GM23338 (cell line): ENCODE measurements around the gene CEP44. TPM values are rescaled to one million over a fixed set of nuclear protein-coding genes. Genes with fewer than 3 reads are reported as not detected.

ENCODE experiments used
- ATAC-seq: fragments of 200-7000 bp; cut with Tn5 transposase; 3 replicates; pipeline ENCODE4 v1.9.1; 2020
- DNase-seq: peaks from one replicate; pipeline ENCODE4 v3.0.0-alpha.2; 2015; ENCODE audit warnings: low spot score
- H2AFZ ChIP-seq: fragments of 200-600 bp; sonication (generic); 2 replicates; pipeline ENCODE4 v1.8.0; 2016; ENCODE audit warnings: antibody characterized with exemption, mild to moderate bottlenecking, moderate library complexity
- H3F3A ChIP-seq: fragments of 200-600 bp; sonication (generic); replicated peaks from 2 replicates; pipeline ENCODE4 v1.8.0; 2017; ENCODE audit warnings: antibody characterized with exemption, mixed run types, low read depth
- H3K27ac ChIP-seq: fragments of 200-600 bp; sonication (generic); 2 replicates; pipeline ENCODE4 v1.6.1; 2016; ENCODE audit warnings: low read depth
- H3K27me3 ChIP-seq: fragments of 200-600 bp; sonication (generic); 2 replicates; pipeline ENCODE4 v1.8.0; 2016; ENCODE audit warnings: mild to moderate bottlenecking, mixed run types, moderate library complexity; ENCODE audit not compliant: insufficient read depth
- H3K36me3 ChIP-seq: fragments of 200-600 bp; sonication (generic); 2 replicates; pipeline ENCODE4 v1.8.0; 2016; ENCODE audit warnings: mild to moderate bottlenecking; ENCODE audit not compliant: insufficient read depth
- H3K4me1 ChIP-seq: fragments of 200-600 bp; sonication (generic); 2 replicates; pipeline ENCODE4 v1.8.0; 2016; ENCODE audit warnings: mild to moderate bottlenecking, moderate library complexity; ENCODE audit not compliant: insufficient read depth
- H3K4me2 ChIP-seq: fragments of 200-600 bp; sonication (generic); 2 replicates; pipeline ENCODE4 v1.7.1; 2017; ENCODE audit warnings: mixed run types
- H3K4me3 ChIP-seq: fragments of 200-600 bp; sonication (generic); 2 replicates; pipeline ENCODE4 v1.6.1; 2016; ENCODE audit warnings: mixed run types
- H3K79me2 ChIP-seq: fragments of 200-600 bp; sonication (generic); replicated peaks from 2 replicates; pipeline ENCODE4 v1.8.0; 2017; ENCODE audit warnings: mild to moderate bottlenecking; ENCODE audit not compliant: insufficient read depth
- H3K9me2 ChIP-seq: fragments of 200-600 bp; sonication (generic); 2 replicates; pipeline ENCODE4 v1.8.0; 2017; ENCODE audit not compliant: insufficient read depth
- H4K20me1 ChIP-seq: fragments of 200-600 bp; sonication (generic); replicated peaks from 2 replicates; pipeline ENCODE4 v1.8.0; 2017; ENCODE audit warnings: mild to moderate bottlenecking; ENCODE audit not compliant: insufficient read depth
- H3K27ac Mint-ChIP-seq: 2 replicates; pipeline ENCODE4 v1.8.0; 2020; ENCODE audit warnings: inconsistent platforms, mild to moderate bottlenecking, moderate library complexity, mixed read lengths
- H3K27me3 Mint-ChIP-seq: 3 replicates; pipeline ENCODE4 v1.8.0; 2022; ENCODE audit warnings: low read depth, mild to moderate bottlenecking, moderate library complexity, mixed read lengths, inconsistent platforms; ENCODE audit not compliant: insufficient read depth, poor library complexity
- H3K36me3 Mint-ChIP-seq: 3 replicates; pipeline ENCODE4 v1.8.0; 2021; ENCODE audit warnings: low read depth, mild to moderate bottlenecking, inconsistent platforms, moderate library complexity, mixed read lengths
- H3K4me1 Mint-ChIP-seq: 3 replicates; pipeline ENCODE4 v1.8.0; 2020; ENCODE audit warnings: mild to moderate bottlenecking, inconsistent platforms, mixed read lengths
- H3K4me3 Mint-ChIP-seq: 3 replicates; pipeline ENCODE4 v1.8.0; 2021; ENCODE audit warnings: moderate library complexity, mild to moderate bottlenecking, inconsistent platforms, mixed read lengths
- H3K9me3 Mint-ChIP-seq: 3 replicates; pipeline ENCODE4 v1.8.0; 2020; ENCODE audit warnings: moderate library complexity, mild to moderate bottlenecking, inconsistent platforms, mixed read lengths
- ETS1 ChIP-seq: IDR thresholded peaks from 2 replicates; pipeline ENCODE4 v1.6.1; 2016; ENCODE audit warnings: antibody characterized with exemption
- JUNB ChIP-seq: IDR thresholded peaks from one replicate; pipeline ENCODE4 v1.6.1; 2016; ENCODE audit warnings: antibody characterized with exemption; ENCODE audit not compliant: unreplicated experiment
- NANOG ChIP-seq: IDR thresholded peaks from 2 replicates; pipeline ENCODE4 v1.6.1; 2016; ENCODE audit warnings: antibody characterized with exemption, borderline replicate concordance
- REST ChIP-seq: IDR thresholded peaks from one replicate; pipeline ENCODE4 v1.6.1; 2018; ENCODE audit warnings: antibody characterized with exemption; ENCODE audit not compliant: unreplicated experiment
- STAT1 ChIP-seq: IDR thresholded peaks from one replicate; pipeline ENCODE4 v1.6.1; 2016; ENCODE audit warnings: antibody characterized with exemption; ENCODE audit not compliant: unreplicated experiment
- ZNF114 ChIP-seq: fragments of 250-450 bp; sonication (Bioruptor Pico); IDR thresholded peaks from 2 replicates; pipeline ENCODE4 v1.5.0; 2020; ENCODE audit warnings: mild to moderate bottlenecking, moderate library complexity
- ZNF462 ChIP-seq: fragments of 250-450 bp; sonication (Bioruptor Pico); IDR thresholded peaks from 2 replicates; pipeline ENCODE4 v1.5.0; 2020; ENCODE audit warnings: mild to moderate bottlenecking, moderate library complexity
- polyA plus RNA-seq: library from polyadenylated mRNA; unstranded; fragments of >200 nt; fragmentation: Nextera tagmentation; extraction: Ambion mirVana; gene quantifications from 2 replicates; pipeline ENCODE4 v1.2.1, GENCODE V29; 2016
- total RNA-seq: library from RNA; depleted of rRNA; stranded (reverse); fragments of >200 nt; shearing (Covaris generic); gene quantifications from 2 replicates; pipeline ENCODE4 v1.2.3, GENCODE V29; 2014

CEP44 gene
- total and polyA plus RNA-seq, 2 experiments from 2014 or later = 12.1 to 17.4 TPM

- no peak overlapping the region for H3K27ac Mint-ChIP-seq
- no peak overlapping the region for H3K4me2 ChIP-seq
Measured at GRCh38 chr4:174263445-174263736, 20.3 kb upstream of the CEP44 start.

GRCh38 chr4:174265916-174266315, 17.8 kb upstream of the CEP44 start:
- Histone ChIP-seq H3K36me3 (no peaks in the 10 kb centered on the region), H3K4me1 (no peaks in the 10 kb centered on the region), H3K4me3 (no peak overlapping the region), H2AFZ (no peak overlapping the region), H4K20me1 (no peaks in the 10 kb centered on the region), H3F3A (no peaks in the 10 kb centered on the region), H3K27ac (no peak overlapping the region), H3K9me2 (no peaks in the 10 kb centered on the region), H3K4me2 (no peak overlapping the region), H3K79me2 (no peaks in the 10 kb centered on the region), H3K27me3 (no peaks in the 10 kb centered on the region)
- H3K36me3 Mint-ChIP-seq = no peaks in the 10 kb centered on the region
- ATAC-seq (no peak), DNase-seq (no peak)
- peaks cover 2% of the 10 kb centered on the region for H3K27me3 Mint-ChIP-seq
- no peak overlapping the region for H3K4me3 Mint-ChIP-seq
- no peaks in the 10 kb centered on the region for H3K9me3 Mint-ChIP-seq
- H3K4me1 Mint-ChIP-seq = no peaks in the 10 kb centered on the region
- no peak overlapping the region for H3K27ac Mint-ChIP-seq
- no peak for TF ChIP-seq ZNF462
- TF ChIP-seq NANOG = no peak
- no peak for TF ChIP-seq JUNB
- no peak for TF ChIP-seq ETS1

More at GRCh38 chr4:174263445-174263736, 20.3 kb upstream of the CEP44 start:
- Histone ChIP-seq H2AFZ (no peak overlapping the region), H3K9me2 (no peaks in the 10 kb centered on the region), H3F3A (no peaks in the 10 kb centered on the region), H3K27ac (no peak overlapping the region), H3K36me3 (no peaks in the 10 kb centered on the region), H4K20me1 (no peaks in the 10 kb centered on the region), H3K79me2 (no peaks in the 10 kb centered on the region), H3K4me3 (no peak overlapping the region), H3K4me1 (no peaks in the 10 kb centered on the region), H3K27me3 (no peaks in the 10 kb centered on the region)
- DNase-seq (no peak), ATAC-seq (no peak)
- no peak for TF ChIP-seq STAT1
- TF ChIP-seq REST = no peak
- no peak for TF ChIP-seq NANOG
- no peak for TF ChIP-seq ZNF114 (CRISPR knock-in tag)
- no peaks in the 10 kb centered on the region for H3K4me1 Mint-ChIP-seq
- H3K36me3 Mint-ChIP-seq = no peaks in the 10 kb centered on the region
- H3K27me3 Mint-ChIP-seq = no peaks in the 10 kb centered on the region
- no peaks in the 10 kb centered on the region for H3K9me3 Mint-ChIP-seq
- no peak overlapping the region for H3K4me3 Mint-ChIP-seq
